ENCODE measurements around the gene BARD1.

- TF ChIP-seq, protein P1, sequence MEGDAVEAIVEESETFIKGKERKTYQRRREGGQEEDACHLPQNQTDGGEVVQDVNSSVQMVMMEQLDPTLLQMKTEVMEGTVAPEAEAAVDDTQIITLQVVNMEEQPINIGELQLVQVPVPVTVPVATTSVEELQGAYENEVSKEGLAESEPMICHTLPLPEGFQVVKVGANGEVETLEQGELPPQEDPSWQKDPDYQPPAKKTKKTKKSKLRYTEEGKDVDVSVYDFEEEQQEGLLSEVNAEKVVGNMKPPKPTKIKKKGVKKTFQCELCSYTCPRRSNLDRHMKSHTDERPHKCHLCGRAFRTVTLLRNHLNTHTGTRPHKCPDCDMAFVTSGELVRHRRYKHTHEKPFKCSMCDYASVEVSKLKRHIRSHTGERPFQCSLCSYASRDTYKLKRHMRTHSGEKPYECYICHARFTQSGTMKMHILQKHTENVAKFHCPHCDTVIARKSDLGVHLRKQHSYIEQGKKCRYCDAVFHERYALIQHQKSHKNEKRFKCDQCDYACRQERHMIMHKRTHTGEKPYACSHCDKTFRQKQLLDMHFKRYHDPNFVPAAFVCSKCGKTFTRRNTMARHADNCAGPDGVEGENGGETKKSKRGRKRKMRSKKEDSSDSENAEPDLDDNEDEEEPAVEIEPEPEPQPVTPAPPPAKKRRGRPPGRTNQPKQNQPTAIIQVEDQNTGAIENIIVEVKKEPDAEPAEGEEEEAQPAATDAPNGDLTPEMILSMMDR (IDR thresholded peaks at IDR 0.05): no peak
- no peak for TF ChIP-seq POLR2A (IDR thresholded peaks at IDR 0.05)
Measured at GRCh38 chr2:214713080-214713830, 96.2 kb downstream of the BARD1 start.

Data from testis (tissue), 2 donors.